ENCODE data around the gene FAM13A. TPM values are rescaled to one million over a fixed set of nuclear protein-coding genes. Genes with fewer than 3 reads are reported as not detected.
A peak's percentile ranks its signal among the peaks of the same experiment; 100 is the strongest.

The FAM13A gene
- total and polyA plus RNA-seq, 2 donors (not counting 3 experiments of a cell fraction or from before 2014, with no cell fraction given), result 3.3 to 10.5 TPM

DNA sequence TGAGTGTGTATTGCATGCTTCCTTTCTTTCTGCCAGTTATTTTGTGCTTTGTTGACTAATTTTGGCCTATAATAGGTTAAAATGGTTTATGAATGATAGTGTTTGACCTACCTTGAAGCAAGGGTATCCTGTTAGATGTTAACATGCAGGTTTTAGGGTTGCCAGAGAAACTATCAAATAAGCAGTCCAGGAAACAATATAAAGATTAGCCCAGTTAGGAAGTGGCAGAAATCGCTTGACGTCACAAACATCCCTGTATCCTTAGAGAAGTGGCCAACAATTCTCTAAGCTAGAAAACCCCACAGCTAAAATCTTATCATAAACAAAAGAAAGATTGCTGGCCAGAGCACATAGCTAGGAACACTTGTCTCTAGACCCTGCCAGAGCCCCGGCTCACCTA is 363.2 kb downstream of the FAM13A start:
- no peak overlapping the region for H3K9ac ChIP-seq (replicated peaks; ENCODE audit: extremely low read depth, insufficient read depth, low read length)

DNA sequence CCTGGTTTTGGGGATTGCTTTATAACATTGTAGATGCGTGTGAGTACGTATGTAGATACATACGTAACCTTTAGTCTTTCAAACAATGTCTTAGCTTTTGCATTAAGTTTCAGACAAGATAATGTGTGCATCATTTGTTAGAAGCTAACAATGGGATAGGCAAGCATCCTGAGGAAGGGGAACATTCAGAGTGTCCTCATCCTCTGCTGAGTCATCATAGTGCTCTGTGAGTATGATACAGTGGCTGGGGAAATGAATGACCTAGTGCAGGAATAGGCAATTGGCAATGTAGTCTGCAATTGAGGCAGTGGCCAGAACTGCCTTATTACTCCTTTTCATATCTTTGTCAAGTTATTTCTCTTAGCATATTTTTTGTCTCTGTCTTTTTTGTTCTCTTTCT is 366.6 kb downstream of the FAM13A start:
- H3K27ac ChIP-seq (ENCODE audit: insufficient read depth, low read depth, low read length), result no peak overlapping the region
- dilution Hi-C loops (cut with MboI; ENCODE audit: extremely low pct_ligation_motif_present, low sequenced_read_pairs) (no loop called here), intact Hi-C loops (cut with micrococcal nuclease) (no loop called here)
- H3K4me2 ChIP-seq (ENCODE audit: insufficient read depth, low read length), result no peak overlapping the region
- POLR2A ChIA-PET, result no interaction called here
- no peak overlapping the region for H2AFZ ChIP-seq (ENCODE audit: low read depth, low read length)
- CTCF ChIA-PET, result interaction anchor here (0.8 to 2.3 kb wide), 4 partner anchors 16 to 150 kb away, joined by 3 to 9 read pairs (median 4); partner anchors contain the start of gene HERC3
- FAIRE-seq, result peak; percentile 70
- no peaks in the 10 kb centered on the region for H3K27me3 ChIP-seq (ENCODE audit: control insufficient read depth in 2 of 2, insufficient read depth in 2 of 2, low read length in 2 of 2)
- H3K9ac ChIP-seq (replicated peaks; ENCODE audit: extremely low read depth, insufficient read depth, low read length), result no peak overlapping the region
- BruUV-seq (replicated peaks), result no TSS peak
- H3K79me2 ChIP-seq (ENCODE audit: control insufficient read depth, insufficient read depth, low read length), result no peaks in the 10 kb centered on the region
- no peaks in the 10 kb centered on the region for H3K36me3 ChIP-seq (ENCODE audit: control insufficient read depth in 2 of 2, extremely low read depth in 1 of 2, insufficient read depth in 2 of 2, low read length in 2 of 2)
- H3K9me3 ChIP-seq (replicated peaks; ENCODE audit: control insufficient read depth, insufficient read depth, low read length), result no peaks in the 10 kb centered on the region
- H3K4me1 ChIP-seq (ENCODE audit: control insufficient read depth, extremely low read depth, insufficient read depth, low read length), result peaks cover 7% of the 10 kb centered on the region
- H3K4me3 ChIP-seq (replicated peaks in 1 of 3; ENCODE audit: insufficient read depth in 1 of 3, low read depth in 1 of 3, low read length in 3 of 3), result no peak overlapping the region
- DNase-seq (ENCODE audit: low read depth, low spot score), result peak; percentile 50
- no peaks in the 10 kb centered on the region for H4K20me1 ChIP-seq (replicated peaks; ENCODE audit: control insufficient read depth, extremely low read depth, insufficient read depth, low read length)
- no peaks in the 10 kb centered on the region for H3K9me1 ChIP-seq (replicated peaks; ENCODE audit: control insufficient read depth, extremely low read depth, insufficient read depth, low read length)
- TF ChIP-seq MYC (IDR thresholded peaks at IDR 0.05; ENCODE audit: low read depth, low read length), result no peak
- TF ChIP-seq FOS (IDR thresholded peaks at IDR 0.05; ENCODE audit: borderline replicate concordance, insufficient read depth, low read length), result peak; percentile 71
- TF ChIP-seq POLR2A (IDR thresholded peaks at IDR 0.05; ENCODE audit: low read depth, low read length), result no peak
- peak; percentile 39 for TF ChIP-seq JUN (IDR thresholded peaks at IDR 0.05; ENCODE audit: borderline replicate concordance, insufficient read depth, insufficient read length, low read depth)
- TF ChIP-seq, protein P1, sequence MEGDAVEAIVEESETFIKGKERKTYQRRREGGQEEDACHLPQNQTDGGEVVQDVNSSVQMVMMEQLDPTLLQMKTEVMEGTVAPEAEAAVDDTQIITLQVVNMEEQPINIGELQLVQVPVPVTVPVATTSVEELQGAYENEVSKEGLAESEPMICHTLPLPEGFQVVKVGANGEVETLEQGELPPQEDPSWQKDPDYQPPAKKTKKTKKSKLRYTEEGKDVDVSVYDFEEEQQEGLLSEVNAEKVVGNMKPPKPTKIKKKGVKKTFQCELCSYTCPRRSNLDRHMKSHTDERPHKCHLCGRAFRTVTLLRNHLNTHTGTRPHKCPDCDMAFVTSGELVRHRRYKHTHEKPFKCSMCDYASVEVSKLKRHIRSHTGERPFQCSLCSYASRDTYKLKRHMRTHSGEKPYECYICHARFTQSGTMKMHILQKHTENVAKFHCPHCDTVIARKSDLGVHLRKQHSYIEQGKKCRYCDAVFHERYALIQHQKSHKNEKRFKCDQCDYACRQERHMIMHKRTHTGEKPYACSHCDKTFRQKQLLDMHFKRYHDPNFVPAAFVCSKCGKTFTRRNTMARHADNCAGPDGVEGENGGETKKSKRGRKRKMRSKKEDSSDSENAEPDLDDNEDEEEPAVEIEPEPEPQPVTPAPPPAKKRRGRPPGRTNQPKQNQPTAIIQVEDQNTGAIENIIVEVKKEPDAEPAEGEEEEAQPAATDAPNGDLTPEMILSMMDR (IDR thresholded peaks at IDR 0.05; ENCODE audit: extremely low read depth in 1 of 2, insufficient read depth in 1 of 2, low read depth in 1 of 2, low read length in 2 of 2), result no peak
- TF ChIP-seq EZH2 (IDR thresholded peaks at IDR 0.05; ENCODE audit: borderline replicate concordance, low read depth, low read length, severe bottlenecking), result no peak
- TF ChIP-seq, protein P2, sequence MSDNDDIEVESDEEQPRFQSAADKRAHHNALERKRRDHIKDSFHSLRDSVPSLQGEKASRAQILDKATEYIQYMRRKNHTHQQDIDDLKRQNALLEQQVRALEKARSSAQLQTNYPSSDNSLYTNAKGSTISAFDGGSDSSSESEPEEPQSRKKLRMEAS (IDR thresholded peaks at IDR 0.05; ENCODE audit: insufficient read depth, insufficient read length), result no peak
- peak; percentile 1 for TF ChIP-seq GATA2 (IDR thresholded peaks at IDR 0.05; ENCODE audit: insufficient read depth, insufficient read length, low read depth, low read length)
- TF ChIP-seq POLR2AphosphoS5 (IDR thresholded peaks at IDR 0.05; ENCODE audit: insufficient read depth, low read depth, low read length), result no peak

More for the DNA sequence above, 363.2 kb downstream of the FAM13A start:
- H3K4me3 ChIP-seq (replicated peaks in 1 of 3; ENCODE audit: insufficient read depth in 1 of 3, low read depth in 1 of 3, low read length in 3 of 3), result no peak overlapping the region
- no peaks in the 10 kb centered on the region for H3K9me3 ChIP-seq (replicated peaks; ENCODE audit: control insufficient read depth, insufficient read depth, low read length)
- ChIA-PET POLR2A (no interaction called here), CTCF (no interaction called here)
- H3K36me3 ChIP-seq (ENCODE audit: control insufficient read depth in 2 of 2, extremely low read depth in 1 of 2, insufficient read depth in 2 of 2, low read length in 2 of 2), result no peaks in the 10 kb centered on the region
- H4K20me1 ChIP-seq (replicated peaks; ENCODE audit: control insufficient read depth, extremely low read depth, insufficient read depth, low read length), result no peaks in the 10 kb centered on the region
- no peaks in the 10 kb centered on the region for H3K79me2 ChIP-seq (ENCODE audit: control insufficient read depth, insufficient read depth, low read length)
- intact Hi-C loops (cut with micrococcal nuclease) (no loop called here), dilution Hi-C loops (cut with MboI; ENCODE audit: extremely low pct_ligation_motif_present, low sequenced_read_pairs) (no loop called here)
- no TSS peak for BruUV-seq (replicated peaks)
- DNase-seq (ENCODE audit: low read depth, low spot score) (peak; percentile 53), FAIRE-seq (no peak)
- H3K9me1 ChIP-seq (replicated peaks; ENCODE audit: control insufficient read depth, extremely low read depth, insufficient read depth, low read length), result no peaks in the 10 kb centered on the region
- no peak overlapping the region for H2AFZ ChIP-seq (ENCODE audit: low read depth, low read length)
- peaks cover 10% of the 10 kb centered on the region for H3K4me1 ChIP-seq (ENCODE audit: control insufficient read depth, extremely low read depth, insufficient read depth, low read length)
- no peak overlapping the region for H3K27ac ChIP-seq (ENCODE audit: insufficient read depth, low read depth, low read length)
- H3K4me2 ChIP-seq (ENCODE audit: insufficient read depth, low read length), result no peak overlapping the region
- TF ChIP-seq FOS (IDR thresholded peaks at IDR 0.05; ENCODE audit: borderline replicate concordance, insufficient read depth, low read length), result no peak
- H3K27me3 ChIP-seq (ENCODE audit: control insufficient read depth in 2 of 2, insufficient read depth in 2 of 2, low read length in 2 of 2), result no peaks in the 10 kb centered on the region
